ENCODE results near the gene PRSS8. TPM values are rescaled to one million over a fixed set of nuclear protein-coding genes. Genes with fewer than 3 reads are reported as not detected.

Gene PRSS8
- total RNA-seq, 1 experiment from 2014 or later, result not detected

GRCh38 chr16:31129568-31130335 is 5.8 kb downstream of the PRSS8 start:
- H3K36me3 ChIP-seq, result peaks cover 32% of the 10 kb centered on the region
- H3K27me3 ChIP-seq (replicated peaks), result no peaks in the 10 kb centered on the region
- H3K9me3 ChIP-seq (replicated peaks), result no peaks in the 10 kb centered on the region
- H3K4me1 ChIP-seq (replicated peaks), result no peaks in the 10 kb centered on the region
- DNase-seq (ENCODE audit: low read depth in 1 of 2, low spot score in 2 of 2), result no peak
- H3K4me3 ChIP-seq, result no peak overlapping the region
- no peak overlapping the region for H3K27ac ChIP-seq

- Histone ChIP-seq H3K4me3 (no peak overlapping the region), H3K36me3 (peaks cover 34% of the 10 kb centered on the region), H3K4me1 (replicated peaks) (no peaks in the 10 kb centered on the region), H3K27me3 (replicated peaks) (no peaks in the 10 kb centered on the region), H3K27ac (no peak overlapping the region), H3K9me3 (replicated peaks) (no peaks in the 10 kb centered on the region)
- DNase-seq (ENCODE audit: low read depth in 1 of 2, low spot score in 2 of 2), result no peak
Measured at GRCh38 chr16:31128711-31129567, 6.6 kb downstream of the PRSS8 start.

GRCh38 chr16:31127182-31127581 is 8.3 kb downstream of the PRSS8 start:
- Histone ChIP-seq H3K9me3 (replicated peaks) (no peaks in the 10 kb centered on the region), H3K36me3 (peaks cover 47% of the 10 kb centered on the region), H3K27me3 (replicated peaks) (no peaks in the 10 kb centered on the region), H3K4me1 (replicated peaks) (no peaks in the 10 kb centered on the region), H3K4me3 (no peak overlapping the region), H3K27ac (no peak overlapping the region)
- DNase-seq (ENCODE audit: low read depth in 1 of 2, low spot score in 2 of 2), result no peak

- no peak overlapping the region for H3K4me3 ChIP-seq
Measured at GRCh38 chr16:31125844-31126243, 9.7 kb downstream of the PRSS8 start.

GRCh38 chr16:31120129-31120528 is 15.4 kb downstream of the PRSS8 start:
- no peaks in the 10 kb centered on the region for H3K9me3 ChIP-seq (replicated peaks)
- no peak overlapping the region for H3K27ac ChIP-seq
- no peak for DNase-seq (ENCODE audit: low read depth in 1 of 2, low spot score in 2 of 2)
- H3K4me3 ChIP-seq, result no peak overlapping the region
- no peaks in the 10 kb centered on the region for H3K27me3 ChIP-seq (replicated peaks)
- peaks cover 10% of the 10 kb centered on the region for H3K4me1 ChIP-seq (replicated peaks)
- H3K36me3 ChIP-seq, result peaks cover 51% of the 10 kb centered on the region

More at GRCh38 chr16:31125844-31126243, 9.7 kb downstream of the PRSS8 start:
- peaks cover 51% of the 10 kb centered on the region for H3K36me3 ChIP-seq
- H3K4me1 ChIP-seq (replicated peaks), result no peaks in the 10 kb centered on the region
- no peaks in the 10 kb centered on the region for H3K27me3 ChIP-seq (replicated peaks)
- H3K27ac ChIP-seq, result no peak overlapping the region
- H3K9me3 ChIP-seq (replicated peaks), result no peaks in the 10 kb centered on the region
- DNase-seq (ENCODE audit: low read depth in 1 of 2, low spot score in 2 of 2), result no peak

- DNase-seq (ENCODE audit: low read depth in 1 of 2, low spot score in 2 of 2), result no peak
- Histone ChIP-seq H3K27me3 (replicated peaks) (no peaks in the 10 kb centered on the region), H3K4me3 (peak overlapping the region; percentile 84), H3K9me3 (replicated peaks) (no peaks in the 10 kb centered on the region), H3K4me1 (replicated peaks) (peaks cover 10% of the 10 kb centered on the region), H3K27ac (peak overlapping the region; percentile 36), H3K36me3 (peaks cover 45% of the 10 kb centered on the region)
Measured at GRCh38 chr16:31118223-31119155, 17.0 kb downstream of the PRSS8 start.

- Histone ChIP-seq H3K27ac (peak within 1 kb of the TSS; percentile 78), H3K36me3 (peaks cover 45% of the 10 kb centered on the region), H3K9me3 (replicated peaks) (no peaks in the 10 kb centered on the region), H3K4me3 (peak within 1 kb of the TSS; percentile 84), H3K4me1 (replicated peaks) (peaks cover 10% of the 10 kb centered on the region), H3K27me3 (replicated peaks) (no peaks in the 10 kb centered on the region)
- peak; percentile 97 to 99 for DNase-seq (ENCODE audit: low read depth in 1 of 2, low spot score in 2 of 2)
Measured at GRCh38 chr16:31117384-31118222, 17.9 kb downstream of the PRSS8 start, which contains the start of gene KAT8. Gene KAT8, plus strand, starts transcription at chr16:31117664. Its CDS starts 18 bp downstream, at chr16:31117682.

GRCh38 chr16:31114468-31114867 is 21.1 kb downstream of the PRSS8 start:
- no peaks in the 10 kb centered on the region for H3K27me3 ChIP-seq (replicated peaks)
- peaks cover 47% of the 10 kb centered on the region for H3K36me3 ChIP-seq
- H3K4me3 ChIP-seq, result no peak overlapping the region

GRCh38 chr16:31113121-31114120 is 22.1 kb downstream of the PRSS8 start:
- no peaks in the 10 kb centered on the region for H3K27me3 ChIP-seq (replicated peaks)
- no peak overlapping the region for H3K4me3 ChIP-seq
- no peak for DNase-seq (ENCODE audit: low read depth in 1 of 2, low spot score in 2 of 2)
- H3K9me3 ChIP-seq (replicated peaks), result no peaks in the 10 kb centered on the region
- H3K27ac ChIP-seq, result no peak overlapping the region
- H3K36me3 ChIP-seq, result peaks cover 51% of the 10 kb centered on the region
- H3K4me1 ChIP-seq (replicated peaks), result peaks cover 16% of the 10 kb centered on the region

More at GRCh38 chr16:31114468-31114867, 21.1 kb downstream of the PRSS8 start:
- H3K27ac ChIP-seq, result no peak overlapping the region
- DNase-seq (ENCODE audit: low read depth in 1 of 2, low spot score in 2 of 2), result no peak
- no peaks in the 10 kb centered on the region for H3K9me3 ChIP-seq (replicated peaks)
- H3K4me1 ChIP-seq (replicated peaks), result peaks cover 10% of the 10 kb centered on the region

- Histone ChIP-seq H3K4me1 (replicated peaks) (peaks cover 17% of the 10 kb centered on the region), H3K27me3 (replicated peaks) (no peaks in the 10 kb centered on the region), H3K9me3 (replicated peaks) (no peaks in the 10 kb centered on the region), H3K36me3 (peaks cover 54% of the 10 kb centered on the region), H3K4me3 (no peak overlapping the region), H3K27ac (no peak overlapping the region)
- no peak for DNase-seq (ENCODE audit: low read depth in 1 of 2, low spot score in 2 of 2)
Measured at GRCh38 chr16:31112711-31113110, 22.8 kb downstream of the PRSS8 start.

- Histone ChIP-seq H3K36me3 (peaks cover 54% of the 10 kb centered on the region), H3K27ac (no peak overlapping the region), H3K4me1 (replicated peaks) (peaks cover 17% of the 10 kb centered on the region), H3K4me3 (no peak overlapping the region), H3K9me3 (replicated peaks) (no peaks in the 10 kb centered on the region), H3K27me3 (replicated peaks) (no peaks in the 10 kb centered on the region)
- DNase-seq (ENCODE audit: low read depth in 1 of 2, low spot score in 2 of 2), result no peak
Measured at GRCh38 chr16:31111881-31112466, 23.6 kb downstream of the PRSS8 start.
